Peyer's patch (tissue), 4 donors: ENCODE measurements around the gene BRD9. TPM values are rescaled to one million over a fixed set of nuclear protein-coding genes. Genes with fewer than 3 reads are reported as not detected.
"Not testable (repeated sequence)": the region's sequence is repeated elsewhere in the genome, so short reads cannot be mapped to it uniquely, and the experiment has no call there.

Experiments
- DNase-seq, 3 donors: peaks; one replicate each; pipeline ENCODE4 v3.0.0-alpha.2; 2017 to 2019
- H3K27ac ChIP-seq, 4 donors: fragments of 200-600 bp; sonication (generic); one replicate each; pipeline ENCODE4 v1.5.1; 2016 to 2019
- H3K27me3 ChIP-seq, 2 donors: fragments of 200-600 bp; sonication (generic); one replicate each; pipeline ENCODE4 v1.5.1; 2019
- H3K36me3 ChIP-seq, 3 donors: fragments of 200-600 bp; sonication (generic); one replicate each; pipeline ENCODE4 v1.5.1; 2016 to 2019
- H3K4me1 ChIP-seq, 4 donors: fragments of 200-600 bp; sonication (generic); one replicate each; pipeline ENCODE4 v1.5.1; 2016 to 2019
- H3K4me3 ChIP-seq, 4 donors: fragments of 200-600 bp; sonication (generic); 1 replicate in 3 of 4; 2 replicates in 1 of 4; pipeline ENCODE4 v1.5.1; 2016 to 2019; ENCODE audit warnings: mild to moderate bottlenecking in 1 of 4
- H3K9me3 ChIP-seq, 4 donors: fragments of 200-600 bp; sonication (generic); one replicate each; pipeline ENCODE4 v1.5.1; 2016 to 2019; ENCODE audit warnings: mild to moderate bottlenecking in 1 of 4
- POLR2A ChIP-seq, 2 donors: fragments of 450-650 bp; IDR thresholded peaks; one replicate each; pipeline ENCODE4 v1.5.1; 2017; ENCODE audit warnings: antibody characterized with exemption in 2 of 2, mild to moderate bottlenecking in 2 of 2, moderate library complexity in 2 of 2
- total RNA-seq, 4 donors: library from RNA; depleted of rRNA; stranded (reverse); fragments of >200 nt; gene quantifications; one replicate each; pipeline ENCODE4 v1.1.0, GENCODE V29; 2016
- TF ChIP-seq, protein P1 (sequence below), 6 experiments: fragments of 450-650 bp in 4 of 6; fragments of 200-600 bp in 2 of 6; sonication (generic) in 1 of 6; IDR thresholded peaks; one replicate each; pipeline ENCODE4 v1.5.1; 2017 to 2019; ENCODE audit warnings: antibody characterized with exemption in 6 of 6, mild to moderate bottlenecking in 3 of 6, moderate library complexity in 1 of 6

BRD9 gene
- total RNA-seq, 4 donors from 2014 or later, result 36.4 to 90.8 (median 65.4) TPM

DNA sequence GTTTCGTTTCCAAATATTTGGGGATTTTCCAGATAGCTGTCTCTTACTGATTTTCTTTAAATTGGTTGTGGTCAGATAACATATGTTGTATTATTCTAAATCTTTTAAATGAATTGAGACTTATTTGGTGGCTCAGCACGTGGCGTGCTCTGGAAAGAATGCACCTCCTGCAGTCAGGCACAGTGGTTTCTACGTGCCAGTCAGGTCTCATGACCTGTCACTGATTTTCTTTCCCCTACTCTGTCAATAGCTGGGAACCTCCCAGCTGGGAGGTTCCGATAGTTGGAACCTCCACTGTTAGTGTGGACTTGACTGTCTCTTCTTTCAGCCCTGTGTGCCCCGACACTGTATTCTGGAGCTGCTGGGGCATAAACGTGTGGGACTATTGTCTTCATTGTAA lies 27.7 kb upstream of the BRD9 start:
- Histone ChIP-seq H3K36me3 (no peaks in the 10 kb centered on the region), H3K27me3 (no peaks in the 10 kb centered on the region), H3K9me3 (no peaks in the 10 kb centered on the region), H3K4me1 (no peaks in the 10 kb centered on the region), H3K27ac (no peak overlapping the region), H3K4me3 (no peak overlapping the region)
- DNase-seq, result no peak
- TF ChIP-seq, protein P1, sequence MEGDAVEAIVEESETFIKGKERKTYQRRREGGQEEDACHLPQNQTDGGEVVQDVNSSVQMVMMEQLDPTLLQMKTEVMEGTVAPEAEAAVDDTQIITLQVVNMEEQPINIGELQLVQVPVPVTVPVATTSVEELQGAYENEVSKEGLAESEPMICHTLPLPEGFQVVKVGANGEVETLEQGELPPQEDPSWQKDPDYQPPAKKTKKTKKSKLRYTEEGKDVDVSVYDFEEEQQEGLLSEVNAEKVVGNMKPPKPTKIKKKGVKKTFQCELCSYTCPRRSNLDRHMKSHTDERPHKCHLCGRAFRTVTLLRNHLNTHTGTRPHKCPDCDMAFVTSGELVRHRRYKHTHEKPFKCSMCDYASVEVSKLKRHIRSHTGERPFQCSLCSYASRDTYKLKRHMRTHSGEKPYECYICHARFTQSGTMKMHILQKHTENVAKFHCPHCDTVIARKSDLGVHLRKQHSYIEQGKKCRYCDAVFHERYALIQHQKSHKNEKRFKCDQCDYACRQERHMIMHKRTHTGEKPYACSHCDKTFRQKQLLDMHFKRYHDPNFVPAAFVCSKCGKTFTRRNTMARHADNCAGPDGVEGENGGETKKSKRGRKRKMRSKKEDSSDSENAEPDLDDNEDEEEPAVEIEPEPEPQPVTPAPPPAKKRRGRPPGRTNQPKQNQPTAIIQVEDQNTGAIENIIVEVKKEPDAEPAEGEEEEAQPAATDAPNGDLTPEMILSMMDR (IDR thresholded peaks at IDR 0.05), result no peak
- TF ChIP-seq POLR2A (IDR thresholded peaks at IDR 0.05), result no peak

DNA sequence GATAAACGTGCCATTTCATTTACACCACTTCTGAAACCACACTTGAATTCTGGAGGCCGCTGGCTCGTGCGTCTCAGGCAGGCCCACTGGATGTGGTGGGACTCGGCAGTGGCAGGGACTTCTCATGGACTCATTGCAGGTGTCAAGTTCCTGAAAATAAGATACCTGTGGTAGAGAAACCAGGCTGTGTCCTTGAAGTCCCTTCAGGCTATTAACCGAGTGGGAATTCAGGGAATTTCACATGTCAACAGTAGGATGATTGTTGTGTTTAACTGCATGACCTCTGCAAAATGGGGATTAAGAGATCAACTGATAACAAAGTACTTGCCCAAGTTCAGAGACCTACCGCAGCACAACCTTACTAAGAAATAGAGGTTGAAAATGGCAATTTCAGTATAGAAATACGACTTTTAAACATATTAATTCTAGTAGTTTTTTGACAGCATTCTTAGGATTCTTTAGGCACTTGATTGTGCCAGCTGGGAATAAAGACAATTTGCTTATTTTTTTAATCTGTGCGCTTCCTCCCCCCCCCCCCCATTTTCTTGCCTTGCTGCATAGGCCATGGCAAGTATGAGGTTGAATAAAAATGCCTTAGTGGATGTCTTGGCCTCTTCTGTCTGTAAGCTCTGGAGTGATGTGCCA lies 26.9 kb upstream of the BRD9 start:
- Histone ChIP-seq H3K27me3 (no peaks in the 10 kb centered on the region), H3K9me3 (no peaks in the 10 kb centered on the region), H3K27ac (no peak overlapping the region), H3K4me3 (no peak overlapping the region), H3K36me3 (no peaks in the 10 kb centered on the region), H3K4me1 (no peaks in the 10 kb centered on the region)
- TF ChIP-seq, protein P1 (IDR thresholded peaks at IDR 0.05), result no peak
- TF ChIP-seq POLR2A (IDR thresholded peaks at IDR 0.05), result no peak
- no peak for DNase-seq

DNA sequence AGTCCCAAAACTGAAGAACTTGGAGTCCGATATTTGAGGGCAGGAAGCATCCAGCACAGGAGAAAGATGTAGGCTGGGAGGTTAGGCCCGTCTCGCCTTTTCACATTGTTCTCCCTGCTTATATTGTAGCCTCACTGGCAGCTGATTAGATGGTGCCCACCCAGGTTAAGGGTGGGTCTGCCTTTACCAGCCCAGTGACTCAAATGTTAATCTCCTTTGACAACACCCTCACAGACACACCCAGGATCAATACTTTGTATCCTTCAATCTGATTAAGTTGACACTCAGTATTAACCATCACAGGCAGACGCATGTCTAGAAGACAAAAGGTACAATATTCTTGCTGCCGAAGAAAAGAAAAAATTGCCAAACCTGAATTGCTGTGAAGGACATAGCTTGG lies 26.1 kb upstream of the BRD9 start:
- not testable (repeated sequence) for H3K27me3 ChIP-seq, H3K9me3 ChIP-seq, H3K27ac ChIP-seq, H3K36me3 ChIP-seq, H3K4me1 ChIP-seq, DNase-seq, H3K4me3 ChIP-seq

DNA sequence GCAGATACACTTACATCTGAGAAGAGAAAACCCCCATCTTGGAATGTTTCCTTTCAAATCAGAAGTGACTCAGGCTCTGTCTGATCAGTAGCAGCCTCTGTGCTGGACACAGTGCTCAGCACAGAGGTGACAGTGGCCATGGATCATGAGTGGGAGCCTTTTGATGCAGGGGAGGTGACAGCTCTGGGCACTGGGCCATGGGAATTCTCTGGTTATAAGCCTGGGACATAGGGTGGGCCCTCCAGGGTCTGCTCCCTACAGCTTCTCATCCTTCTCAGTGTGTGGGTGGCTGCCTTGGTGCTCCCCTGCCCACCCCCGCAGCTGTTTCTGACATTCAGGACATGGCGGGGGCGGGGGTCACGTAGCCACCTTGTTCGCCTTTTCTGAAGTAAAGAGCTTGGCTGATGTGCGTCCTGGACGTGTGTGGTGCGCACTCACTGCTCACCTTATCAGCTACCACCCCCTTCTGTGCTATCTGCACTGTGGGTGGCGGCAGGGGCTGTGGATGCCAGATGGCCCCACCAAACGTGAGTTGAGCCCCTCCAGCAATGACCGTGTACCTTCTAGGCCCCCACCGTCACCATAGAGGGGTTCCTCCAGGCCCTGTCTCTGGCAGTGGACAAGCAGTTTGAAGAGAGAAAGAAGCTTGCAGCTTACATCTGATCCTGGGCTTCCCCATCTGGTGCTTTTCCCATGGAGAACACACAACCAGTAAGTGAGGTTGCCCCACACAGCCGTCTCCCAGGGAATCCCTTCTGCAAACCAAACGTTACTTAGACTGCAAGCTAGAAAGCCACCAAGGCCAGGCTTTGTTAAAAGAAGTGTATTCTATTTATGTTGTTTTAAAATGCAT lies 24.1 kb upstream of the BRD9 start:
- Histone ChIP-seq H3K4me1 (no peaks in the 10 kb centered on the region), H3K36me3 (no peaks in the 10 kb centered on the region), H3K27ac (no peak overlapping the region), H3K4me3 (no peak overlapping the region), H3K27me3 (no peaks in the 10 kb centered on the region), H3K9me3 (no peaks in the 10 kb centered on the region)
- no peak for TF ChIP-seq POLR2A (IDR thresholded peaks at IDR 0.05)
- TF ChIP-seq, protein P1 (IDR thresholded peaks at IDR 0.05), result no peak
- peak in 1 of 3 donors; percentile 34 for DNase-seq

DNA sequence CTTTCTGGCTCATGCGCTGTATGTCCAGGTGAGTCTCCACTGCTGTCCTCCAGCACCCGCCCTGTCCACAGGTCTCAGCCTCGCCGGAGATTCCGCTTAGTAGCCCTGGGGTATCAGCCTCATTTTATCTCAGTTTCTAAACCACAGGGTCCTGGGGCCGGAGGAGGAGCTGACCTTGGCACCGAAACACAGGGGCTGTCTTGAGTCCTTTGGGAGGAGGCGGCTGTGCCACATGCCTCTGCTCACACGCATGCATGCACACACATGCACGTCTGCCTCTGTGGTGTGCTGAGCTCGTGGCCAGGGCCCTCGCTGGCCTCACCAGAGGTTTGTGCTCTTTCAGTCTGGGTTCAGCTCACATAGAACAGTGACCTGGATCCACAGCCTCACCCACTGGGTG lies 23.3 kb upstream of the BRD9 start:
- no peaks in the 10 kb centered on the region for H3K9me3 ChIP-seq
- TF ChIP-seq, protein P1 (IDR thresholded peaks at IDR 0.05), result no peak
- no peak for TF ChIP-seq POLR2A (IDR thresholded peaks at IDR 0.05)
- no peak overlapping the region for H3K27ac ChIP-seq
- peak in 1 of 3 donors; percentile 28 for DNase-seq
- no peaks in the 10 kb centered on the region for H3K27me3 ChIP-seq
- H3K4me3 ChIP-seq, result no peak overlapping the region
- H3K36me3 ChIP-seq, result no peaks in the 10 kb centered on the region
- no peaks in the 10 kb centered on the region for H3K4me1 ChIP-seq

DNA sequence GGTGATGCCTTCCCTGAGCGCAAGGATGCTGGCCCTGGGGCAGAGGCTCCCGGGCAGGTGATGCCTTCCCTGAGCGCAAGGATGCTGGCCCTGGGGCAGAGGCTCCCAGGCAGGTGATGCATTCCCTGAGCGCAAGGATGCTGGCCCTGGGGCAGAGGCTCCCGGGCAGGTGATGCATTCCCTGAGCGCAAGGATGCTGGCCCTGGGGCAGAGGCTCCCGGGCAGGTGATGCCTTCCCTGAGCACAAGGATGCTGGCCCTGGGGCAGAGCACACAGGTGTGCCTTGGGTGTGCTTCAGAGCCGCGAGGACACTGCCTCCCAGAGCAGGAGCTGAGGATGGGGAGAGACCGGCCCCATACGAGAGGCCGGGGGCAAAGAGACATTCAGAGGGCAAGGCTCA lies 22.7 kb upstream of the BRD9 start:
- H3K36me3 ChIP-seq, H3K4me3 ChIP-seq, H3K4me1 ChIP-seq, H3K27ac ChIP-seq, H3K9me3 ChIP-seq, H3K27me3 ChIP-seq: not testable (repeated sequence)
- peak in 1 of 3 donors; percentile 23 for DNase-seq
